ENCODE measurements around the gene RER1.

- TF ChIP-seq RAD21 (IDR thresholded peaks at IDR 0.05; ENCODE audit: low read depth) (no peak), POLR2AphosphoS5 (IDR thresholded peaks at IDR 0.05; ENCODE audit: low read depth, low read length) (no peak)
These were observed 27.2 kb downstream of the RER1 start for GRCh38 chr1:2418791-2419320.
